Measurements from ENCODE around the gene IL20RB. TPM values are rescaled to one million over a fixed set of nuclear protein-coding genes. Genes with fewer than 3 reads are reported as not detected.
"Not testable (repeated sequence)": the region's sequence is repeated elsewhere in the genome, so short reads cannot be mapped to it uniquely, and the experiment has no call there.

The IL20RB gene
- polyA plus RNA-seq, 3 donors, result 0.20 to 0.53 (median 0.46) TPM

- no peak for DNase-seq (ENCODE audit: low read depth in 3 of 3, low spot score in 2 of 3)
Measured at GRCh38 chr3:136942803-136943202, 15.0 kb upstream of the IL20RB start.

- no peak for DNase-seq (ENCODE audit: low read depth in 3 of 3, low spot score in 2 of 3)
Measured at GRCh38 chr3:136943436-136943835, 14.3 kb upstream of the IL20RB start.

- no peak for DNase-seq (ENCODE audit: low read depth in 3 of 3, low spot score in 2 of 3)
Measured at GRCh38 chr3:136946978-136947377, 10.8 kb upstream of the IL20RB start.

GRCh38 chr3:136947477-136947876 is 10.3 kb upstream of the IL20RB start:
- DNase-seq (ENCODE audit: low read depth in 3 of 3, low spot score in 2 of 3), result no peak

- no peak for DNase-seq (ENCODE audit: low read depth in 3 of 3, low spot score in 2 of 3)
Measured at GRCh38 chr3:136949146-136949545, 8.6 kb upstream of the IL20RB start.

- DNase-seq (ENCODE audit: low read depth in 3 of 3, low spot score in 2 of 3), result no peak
Measured at GRCh38 chr3:136949708-136950107, 8.1 kb upstream of the IL20RB start.

- no peak for DNase-seq (ENCODE audit: low read depth in 3 of 3, low spot score in 2 of 3)
Measured at GRCh38 chr3:136950623-136951022, 7.2 kb upstream of the IL20RB start.

GRCh38 chr3:136952292-136952691 is 5.5 kb upstream of the IL20RB start:
- no peak for DNase-seq (ENCODE audit: low read depth in 3 of 3, low spot score in 2 of 3)

- DNase-seq (ENCODE audit: low read depth in 3 of 3, low spot score in 2 of 3), result no peak
Measured at GRCh38 chr3:136954251-136954650, 3.5 kb upstream of the IL20RB start.

- no peak for DNase-seq (ENCODE audit: low read depth in 3 of 3, low spot score in 2 of 3)
Measured at GRCh38 chr3:136954980-136955780, 2.6 kb upstream of the IL20RB start.

- no peak for DNase-seq (ENCODE audit: low read depth in 3 of 3, low spot score in 2 of 3)
Measured at GRCh38 chr3:136955813-136956212, 2.0 kb upstream of the IL20RB start.

- no peak for DNase-seq (ENCODE audit: low read depth in 3 of 3, low spot score in 2 of 3)
Measured at GRCh38 chr3:136956971-136957370, 812 bp upstream of the IL20RB start.

GRCh38 chr3:136958939-136959338 is 1.2 kb downstream of the IL20RB start:
- no peak for DNase-seq (ENCODE audit: low read depth in 3 of 3, low spot score in 2 of 3)

- no peak for DNase-seq (ENCODE audit: low read depth in 3 of 3, low spot score in 2 of 3)
Measured at GRCh38 chr3:136959599-136959998, 1.8 kb downstream of the IL20RB start.

- no peak for DNase-seq (ENCODE audit: low read depth in 3 of 3, low spot score in 2 of 3)
Measured at GRCh38 chr3:136960838-136961836, 3.4 kb downstream of the IL20RB start.

GRCh38 chr3:136962927-136963326 is 5.1 kb downstream of the IL20RB start:
- no peak for DNase-seq (ENCODE audit: low read depth in 3 of 3, low spot score in 2 of 3)

- DNase-seq (ENCODE audit: low read depth in 3 of 3, low spot score in 2 of 3), result not testable (repeated sequence)
Measured at GRCh38 chr3:136969539-136969938, 11.8 kb downstream of the IL20RB start.

GRCh38 chr3:136973352-136973751 is 15.6 kb downstream of the IL20RB start:
- DNase-seq (ENCODE audit: low read depth in 3 of 3, low spot score in 2 of 3), result no peak

GRCh38 chr3:136974670-136975069 is 16.9 kb downstream of the IL20RB start:
- DNase-seq (ENCODE audit: low read depth in 3 of 3, low spot score in 2 of 3), result no peak

- no peak for DNase-seq (ENCODE audit: low read depth in 3 of 3, low spot score in 2 of 3)
Measured at GRCh38 chr3:136979204-136979603, 21.4 kb downstream of the IL20RB start.

GRCh38 chr3:136979684-136980083 is 21.9 kb downstream of the IL20RB start:
- no peak for DNase-seq (ENCODE audit: low read depth in 3 of 3, low spot score in 2 of 3)

GRCh38 chr3:136982033-136982432 is 24.2 kb downstream of the IL20RB start:
- no peak for DNase-seq (ENCODE audit: low read depth in 3 of 3, low spot score in 2 of 3)

Measured in right renal cortex interstitium (tissue), 3 donors.